ENCODE measurements around the gene RNF187.

Gene RNF187

GRCh38 chr1:228538831-228539230 is 51.6 kb downstream of the RNF187 start:
- TF ChIP-seq, protein P1, sequence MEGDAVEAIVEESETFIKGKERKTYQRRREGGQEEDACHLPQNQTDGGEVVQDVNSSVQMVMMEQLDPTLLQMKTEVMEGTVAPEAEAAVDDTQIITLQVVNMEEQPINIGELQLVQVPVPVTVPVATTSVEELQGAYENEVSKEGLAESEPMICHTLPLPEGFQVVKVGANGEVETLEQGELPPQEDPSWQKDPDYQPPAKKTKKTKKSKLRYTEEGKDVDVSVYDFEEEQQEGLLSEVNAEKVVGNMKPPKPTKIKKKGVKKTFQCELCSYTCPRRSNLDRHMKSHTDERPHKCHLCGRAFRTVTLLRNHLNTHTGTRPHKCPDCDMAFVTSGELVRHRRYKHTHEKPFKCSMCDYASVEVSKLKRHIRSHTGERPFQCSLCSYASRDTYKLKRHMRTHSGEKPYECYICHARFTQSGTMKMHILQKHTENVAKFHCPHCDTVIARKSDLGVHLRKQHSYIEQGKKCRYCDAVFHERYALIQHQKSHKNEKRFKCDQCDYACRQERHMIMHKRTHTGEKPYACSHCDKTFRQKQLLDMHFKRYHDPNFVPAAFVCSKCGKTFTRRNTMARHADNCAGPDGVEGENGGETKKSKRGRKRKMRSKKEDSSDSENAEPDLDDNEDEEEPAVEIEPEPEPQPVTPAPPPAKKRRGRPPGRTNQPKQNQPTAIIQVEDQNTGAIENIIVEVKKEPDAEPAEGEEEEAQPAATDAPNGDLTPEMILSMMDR (conservative IDR thresholded peaks at IDR 0.05; ENCODE audit: low read depth, low read length) = no peak
- no peak for DNase-seq (ENCODE audit: low read depth)
- H3K4me3 ChIP-seq (ENCODE audit: low read length) = no peak overlapping the region

DNA sequence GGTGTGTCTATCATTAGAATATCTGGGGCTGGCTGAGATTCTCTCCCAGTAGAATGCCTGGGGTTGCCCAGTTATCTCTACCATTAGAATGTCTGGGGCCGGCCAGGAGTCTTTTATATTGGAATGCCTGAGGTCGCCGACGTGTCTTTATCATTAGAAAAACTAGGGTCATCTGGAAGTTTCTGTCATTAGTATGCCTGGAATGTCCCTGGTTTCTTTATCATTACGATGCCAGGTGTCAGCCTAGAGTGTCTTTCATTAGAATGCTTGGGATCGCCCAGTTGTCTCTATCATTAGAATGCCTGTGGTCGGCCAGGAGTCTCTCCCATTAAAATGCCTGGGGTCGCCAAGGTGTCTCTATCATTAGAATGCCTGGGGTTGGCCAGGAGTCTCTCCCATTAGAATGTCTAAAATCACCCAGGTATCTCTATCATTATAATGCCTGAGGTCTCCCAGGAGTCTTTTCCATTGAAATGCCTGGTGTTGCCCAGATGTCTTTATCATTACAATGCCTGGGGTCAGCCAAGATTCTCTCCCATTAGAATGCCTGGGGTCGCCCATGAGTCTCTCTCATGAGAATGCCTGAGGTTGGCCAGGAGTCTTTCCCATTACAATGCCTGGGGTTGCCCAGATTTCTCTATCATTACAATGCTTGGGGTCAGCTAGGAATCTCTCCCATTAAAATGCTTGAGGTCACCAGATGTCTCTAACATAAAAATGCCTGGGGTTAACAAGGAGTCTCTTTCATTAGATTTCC is 53.2 kb downstream of the RNF187 start:
- H3K4me3 ChIP-seq (ENCODE audit: low read length) = no peak overlapping the region
- TF ChIP-seq, protein P1 (conservative IDR thresholded peaks at IDR 0.05; ENCODE audit: low read depth, low read length) = no peak
- no peak for DNase-seq (ENCODE audit: low read depth)

DNA sequence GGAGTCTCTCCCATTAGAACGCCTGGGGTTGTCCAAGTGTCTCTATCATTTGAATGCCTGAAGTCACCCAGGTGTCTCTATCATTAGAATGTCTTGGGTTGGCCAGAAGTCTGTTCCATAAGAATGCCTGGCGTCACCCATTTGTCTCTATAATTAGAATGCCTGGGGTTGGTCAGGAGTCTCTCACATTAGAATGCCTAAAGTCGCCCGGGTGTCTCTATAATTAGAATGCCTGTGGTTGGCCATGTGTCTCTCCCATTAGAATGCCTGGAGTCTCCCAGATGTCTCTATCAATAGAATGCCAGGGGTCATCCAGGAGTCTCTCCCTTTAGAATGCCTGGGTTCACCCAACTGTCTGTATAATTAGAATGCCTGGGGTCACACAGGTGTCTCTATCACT is 54.5 kb downstream of the RNF187 start:
- TF ChIP-seq, protein P1 (conservative IDR thresholded peaks at IDR 0.05; ENCODE audit: low read depth, low read length) = no peak
- DNase-seq (ENCODE audit: low read depth) = no peak
- no peak overlapping the region for H3K4me3 ChIP-seq (ENCODE audit: low read length)

- no peak for DNase-seq (ENCODE audit: low read depth)
- H3K4me3 ChIP-seq (ENCODE audit: low read length) = no peak overlapping the region
- TF ChIP-seq, protein P1 (conservative IDR thresholded peaks at IDR 0.05; ENCODE audit: low read depth, low read length) = no peak
Observed at GRCh38 chr1:228542376-228542775, 55.2 kb downstream of the RNF187 start.

DNA sequence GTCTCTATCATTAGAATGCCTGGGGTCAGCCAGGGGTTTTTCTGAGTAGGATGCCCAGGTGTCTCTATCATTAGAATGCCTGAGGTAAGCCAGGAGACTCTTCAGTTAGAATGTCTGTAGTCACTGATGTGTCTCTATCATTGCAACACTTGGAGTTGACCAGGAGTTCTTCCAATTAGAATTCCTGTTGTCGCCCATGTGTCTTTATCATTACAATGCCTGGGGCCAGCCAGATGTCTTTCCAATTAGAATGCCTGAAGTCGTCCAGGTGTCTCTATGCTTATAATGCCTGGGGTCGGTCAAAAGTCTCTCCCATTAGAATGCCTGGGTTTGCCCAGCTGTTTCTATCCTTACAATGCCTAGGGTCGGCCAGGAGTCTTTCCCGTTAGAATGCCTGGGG is 55.8 kb downstream of the RNF187 start:
- H3K4me3 ChIP-seq (ENCODE audit: low read length) = no peak overlapping the region
- no peak for DNase-seq (ENCODE audit: low read depth)
- TF ChIP-seq, protein P1 (conservative IDR thresholded peaks at IDR 0.05; ENCODE audit: low read depth, low read length) = no peak

- TF ChIP-seq, protein P1 (conservative IDR thresholded peaks at IDR 0.05; ENCODE audit: low read depth, low read length) = no peak
- no peak overlapping the region for H3K4me3 ChIP-seq (ENCODE audit: low read length)
- no peak for DNase-seq (ENCODE audit: low read depth)
Observed at GRCh38 chr1:228543396-228543795, 56.2 kb downstream of the RNF187 start.
